ENCODE measurements around the gene ANKS3.

ANKS3 gene

GRCh38 chr16:4682616-4683254 lies 51.3 kb downstream of the ANKS3 start:
- Histone ChIP-seq H3K4me1 (ENCODE audit: control insufficient read depth, insufficient read depth, low read length) (no peaks in the 10 kb centered on the region), H3K36me3 (ENCODE audit: control insufficient read depth, insufficient read depth, low read length) (peaks cover 18% of the 10 kb centered on the region), H3K27ac (ENCODE audit: low read depth, low read length) (no peak overlapping the region), H3K4me3 (ENCODE audit: low read length) (no peak overlapping the region), H3K9ac (ENCODE audit: low read length) (no peak overlapping the region), H3K27me3 (ENCODE audit: control insufficient read depth, insufficient read depth, low read length) (no peaks in the 10 kb centered on the region)

GRCh38 chr16:4682084-4682591 lies 51.9 kb downstream of the ANKS3 start:
- Histone ChIP-seq H3K27ac (ENCODE audit: low read depth, low read length) (no peak overlapping the region), H3K4me3 (ENCODE audit: low read length) (no peak overlapping the region), H3K4me1 (ENCODE audit: control insufficient read depth, insufficient read depth, low read length) (no peaks in the 10 kb centered on the region), H3K27me3 (ENCODE audit: control insufficient read depth, insufficient read depth, low read length) (no peaks in the 10 kb centered on the region), H3K36me3 (ENCODE audit: control insufficient read depth, insufficient read depth, low read length) (peaks cover 17% of the 10 kb centered on the region), H3K9ac (ENCODE audit: low read length) (no peak overlapping the region)

GRCh38 chr16:4681471-4682083 lies 52.5 kb downstream of the ANKS3 start:
- Histone ChIP-seq H3K4me1 (ENCODE audit: control insufficient read depth, insufficient read depth, low read length) (no peaks in the 10 kb centered on the region), H3K27me3 (ENCODE audit: control insufficient read depth, insufficient read depth, low read length) (no peaks in the 10 kb centered on the region), H3K27ac (ENCODE audit: low read depth, low read length) (no peak overlapping the region), H3K9ac (ENCODE audit: low read length) (no peak overlapping the region), H3K4me3 (ENCODE audit: low read length) (no peak overlapping the region), H3K36me3 (ENCODE audit: control insufficient read depth, insufficient read depth, low read length) (peaks cover 17% of the 10 kb centered on the region)

GRCh38 chr16:4680673-4681470 lies 53.2 kb downstream of the ANKS3 start:
- Histone ChIP-seq H3K4me3 (ENCODE audit: low read length) (peak overlapping the region; percentile 38), H3K9ac (ENCODE audit: low read length) (no peak overlapping the region)

GRCh38 chr16:4679850-4680636 lies 54.0 kb downstream of the ANKS3 start:
- H3K36me3 ChIP-seq (ENCODE audit: control insufficient read depth, insufficient read depth, low read length), result peaks cover 17% of the 10 kb centered on the region
- no peak overlapping the region for H3K9ac ChIP-seq (ENCODE audit: low read length)
- no peaks in the 10 kb centered on the region for H3K27me3 ChIP-seq (ENCODE audit: control insufficient read depth, insufficient read depth, low read length)
- H3K27ac ChIP-seq (ENCODE audit: low read depth, low read length), result peak overlapping the region; percentile 41
- peak overlapping the region; percentile 38 for H3K4me3 ChIP-seq (ENCODE audit: low read length)
- H3K4me1 ChIP-seq (ENCODE audit: control insufficient read depth, insufficient read depth, low read length), result no peaks in the 10 kb centered on the region

More at GRCh38 chr16:4680673-4681470, 53.2 kb downstream of the ANKS3 start:
- Histone ChIP-seq H3K36me3 (ENCODE audit: control insufficient read depth, insufficient read depth, low read length) (peaks cover 17% of the 10 kb centered on the region), H3K4me1 (ENCODE audit: control insufficient read depth, insufficient read depth, low read length) (no peaks in the 10 kb centered on the region), H3K27ac (ENCODE audit: low read depth, low read length) (peak overlapping the region; percentile 4), H3K27me3 (ENCODE audit: control insufficient read depth, insufficient read depth, low read length) (no peaks in the 10 kb centered on the region)

- H3K27ac ChIP-seq (ENCODE audit: low read depth, low read length), result peak overlapping the region; percentile 41
- H3K9ac ChIP-seq (ENCODE audit: low read length), result no peak overlapping the region
These were observed 54.8 kb downstream of the ANKS3 start for GRCh38 chr16:4679156-4679849.

GRCh38 chr16:4678596-4678995 lies 55.5 kb downstream of the ANKS3 start:
- peaks cover 10% of the 10 kb centered on the region for H3K36me3 ChIP-seq (ENCODE audit: control insufficient read depth, insufficient read depth, low read length)
- no peaks in the 10 kb centered on the region for H3K4me1 ChIP-seq (ENCODE audit: control insufficient read depth, insufficient read depth, low read length)
- no peak overlapping the region for H3K4me3 ChIP-seq (ENCODE audit: low read length)
- H3K27me3 ChIP-seq (ENCODE audit: control insufficient read depth, insufficient read depth, low read length), result no peaks in the 10 kb centered on the region
- H3K27ac ChIP-seq (ENCODE audit: low read depth, low read length), result no peak overlapping the region
- H3K9ac ChIP-seq (ENCODE audit: low read length), result no peak overlapping the region

More at GRCh38 chr16:4679156-4679849, 54.8 kb downstream of the ANKS3 start:
- H3K4me3 ChIP-seq (ENCODE audit: low read length), result peak overlapping the region; percentile 38
- no peaks in the 10 kb centered on the region for H3K27me3 ChIP-seq (ENCODE audit: control insufficient read depth, insufficient read depth, low read length)
- H3K4me1 ChIP-seq (ENCODE audit: control insufficient read depth, insufficient read depth, low read length), result no peaks in the 10 kb centered on the region
- peaks cover 13% of the 10 kb centered on the region for H3K36me3 ChIP-seq (ENCODE audit: control insufficient read depth, insufficient read depth, low read length)

- no peaks in the 10 kb centered on the region for H3K4me1 ChIP-seq (ENCODE audit: control insufficient read depth, insufficient read depth, low read length)
- H3K4me3 ChIP-seq (ENCODE audit: low read length), result no peak overlapping the region
These were observed 56.1 kb downstream of the ANKS3 start for GRCh38 chr16:4677994-4678393.

GRCh38 chr16:4677390-4677789 lies 56.7 kb downstream of the ANKS3 start:
- Histone ChIP-seq H3K4me1 (ENCODE audit: control insufficient read depth, insufficient read depth, low read length) (no peaks in the 10 kb centered on the region), H3K9ac (ENCODE audit: low read length) (no peak overlapping the region), H3K36me3 (ENCODE audit: control insufficient read depth, insufficient read depth, low read length) (peaks cover 15% of the 10 kb centered on the region), H3K27me3 (ENCODE audit: control insufficient read depth, insufficient read depth, low read length) (no peaks in the 10 kb centered on the region), H3K27ac (ENCODE audit: low read depth, low read length) (no peak overlapping the region), H3K4me3 (ENCODE audit: low read length) (no peak overlapping the region)

More at GRCh38 chr16:4677994-4678393, 56.1 kb downstream of the ANKS3 start:
- Histone ChIP-seq H3K27ac (ENCODE audit: low read depth, low read length) (no peak overlapping the region), H3K9ac (ENCODE audit: low read length) (no peak overlapping the region), H3K36me3 (ENCODE audit: control insufficient read depth, insufficient read depth, low read length) (peaks cover 15% of the 10 kb centered on the region), H3K27me3 (ENCODE audit: control insufficient read depth, insufficient read depth, low read length) (no peaks in the 10 kb centered on the region)

- H3K36me3 ChIP-seq (ENCODE audit: control insufficient read depth, insufficient read depth, low read length), result peaks cover 15% of the 10 kb centered on the region
These were observed 57.2 kb downstream of the ANKS3 start for GRCh38 chr16:4676831-4677230.

GRCh38 chr16:4675864-4676786 lies 57.9 kb downstream of the ANKS3 start:
- H3K9ac ChIP-seq (ENCODE audit: low read length), result no peak overlapping the region
- no peak overlapping the region for H3K27ac ChIP-seq (ENCODE audit: low read depth, low read length)
- peaks cover 12% of the 10 kb centered on the region for H3K36me3 ChIP-seq (ENCODE audit: control insufficient read depth, insufficient read depth, low read length)
- no peaks in the 10 kb centered on the region for H3K4me1 ChIP-seq (ENCODE audit: control insufficient read depth, insufficient read depth, low read length)
- no peak overlapping the region for H3K4me3 ChIP-seq (ENCODE audit: low read length)
- no peaks in the 10 kb centered on the region for H3K27me3 ChIP-seq (ENCODE audit: control insufficient read depth, insufficient read depth, low read length)

More at GRCh38 chr16:4676831-4677230, 57.2 kb downstream of the ANKS3 start:
- H3K27me3 ChIP-seq (ENCODE audit: control insufficient read depth, insufficient read depth, low read length), result no peaks in the 10 kb centered on the region
- no peak overlapping the region for H3K27ac ChIP-seq (ENCODE audit: low read depth, low read length)
- no peak overlapping the region for H3K4me3 ChIP-seq (ENCODE audit: low read length)
- H3K4me1 ChIP-seq (ENCODE audit: control insufficient read depth, insufficient read depth, low read length), result no peaks in the 10 kb centered on the region
- H3K9ac ChIP-seq (ENCODE audit: low read length), result no peak overlapping the region

Data from rectal smooth muscle tissue (tissue), 1 donor.